Kidney epithelial cell (primary cell): ENCODE data around the gene HK3. TPM values are rescaled to one million over a fixed set of nuclear protein-coding genes. Genes with fewer than 3 reads are reported as not detected.

Source experiments
- DNase-seq: peaks from one replicate; pipeline ENCODE4 v3.0.0-alpha.2; 2010; ENCODE audit warnings: low read depth
- H3K27me3 ChIP-seq: 2 replicates; pipeline ENCODE4 v1.6.0; 2011; ENCODE audit warnings: low read length; ENCODE audit not compliant: control insufficient read depth, insufficient read depth
- H3K36me3 ChIP-seq: 2 replicates; pipeline ENCODE4 v1.5.1; 2011; ENCODE audit warnings: low read length; ENCODE audit not compliant: control insufficient read depth, insufficient read depth
- H3K4me3 ChIP-seq: 2 replicates; pipeline ENCODE4 v1.5.1; 2011; ENCODE audit warnings: low read depth, mild to moderate bottlenecking, control low read depth, low read length
- CTCF ChIP-seq: IDR thresholded peaks from 2 replicates; pipeline ENCODE4 v1.5.1; 2011; ENCODE audit warnings: mild to moderate bottlenecking, moderate library complexity, low read length, control low read depth, inconsistent platforms; ENCODE audit not compliant: insufficient read depth, poor library complexity, severe bottlenecking
- total RNA-seq: library from RNA; depleted of rRNA; stranded (reverse); fragments of >200 nt; gene quantifications from 2 replicates; pipeline ENCODE4 v1.2.3, GENCODE V29; 2015

The HK3 gene
- total RNA-seq, 1 donor from 2014 or later, result 0.04 TPM

- H3K4me3 ChIP-seq, result no peak overlapping the region
- H3K36me3 ChIP-seq, result peaks cover 1% of the 10 kb centered on the region
- TF ChIP-seq CTCF, result no peak
- no peaks in the 10 kb centered on the region for H3K27me3 ChIP-seq
- DNase-seq, result no peak
Measured at GRCh38 chr5:176906796-176907195, 7.7 kb upstream of the HK3 start.

- Histone ChIP-seq H3K27me3 (no peaks in the 10 kb centered on the region), H3K4me3 (no peak overlapping the region), H3K36me3 (peaks cover 1% of the 10 kb centered on the region)
- TF ChIP-seq CTCF, result no peak
- no peak for DNase-seq
Measured at GRCh38 chr5:176906126-176906525, 7.0 kb upstream of the HK3 start.

- Histone ChIP-seq H3K36me3 (peaks cover 1% of the 10 kb centered on the region), H3K4me3 (no peak overlapping the region), H3K27me3 (no peaks in the 10 kb centered on the region)
- TF ChIP-seq CTCF, result no peak
- no peak for DNase-seq
Measured at GRCh38 chr5:176904276-176904675, 5.1 kb upstream of the HK3 start.

- no peak overlapping the region for H3K4me3 ChIP-seq
- no peak for TF ChIP-seq CTCF
- peak; percentile 89 for DNase-seq
- no peaks in the 10 kb centered on the region for H3K27me3 ChIP-seq
- H3K36me3 ChIP-seq, result no peaks in the 10 kb centered on the region
Measured at GRCh38 chr5:176902911-176903664, 3.9 kb upstream of the HK3 start.

- TF ChIP-seq CTCF, result no peak
- Histone ChIP-seq H3K27me3 (no peaks in the 10 kb centered on the region), H3K4me3 (no peak overlapping the region), H3K36me3 (no peaks in the 10 kb centered on the region)
- DNase-seq, result no peak
Measured at GRCh38 chr5:176902102-176902814, 3.1 kb upstream of the HK3 start.
